ENCODE results near the gene TH.

TH gene

DNA sequence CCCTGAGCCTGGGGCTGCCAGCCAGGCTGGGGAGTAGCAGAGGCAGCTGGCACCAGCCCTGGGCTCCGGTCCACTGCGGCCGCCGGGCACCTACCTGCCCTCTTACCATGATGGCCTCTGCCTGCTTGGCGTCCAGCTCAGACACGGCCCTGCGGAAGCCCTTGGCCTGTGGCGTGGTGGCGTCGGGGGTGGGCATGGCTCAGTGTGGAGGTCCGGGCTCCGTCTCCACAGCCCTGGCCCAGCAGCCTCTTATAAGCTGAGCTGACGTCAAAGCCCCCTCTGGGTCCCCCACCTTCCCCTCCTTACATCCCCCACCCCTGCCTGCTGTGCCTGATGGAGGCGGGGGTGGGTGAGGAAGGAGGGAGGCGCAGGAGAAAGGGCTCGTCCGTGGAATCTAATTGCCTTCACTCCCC, at the start of gene TH:
TH (minus strand) TSS at position 225 of the 413 bp plus-strand sequence; CDS start at position 196, 29 bp downstream.
- no peak for DNase-seq (ENCODE audit: low read depth in 3 of 3)

DNA sequence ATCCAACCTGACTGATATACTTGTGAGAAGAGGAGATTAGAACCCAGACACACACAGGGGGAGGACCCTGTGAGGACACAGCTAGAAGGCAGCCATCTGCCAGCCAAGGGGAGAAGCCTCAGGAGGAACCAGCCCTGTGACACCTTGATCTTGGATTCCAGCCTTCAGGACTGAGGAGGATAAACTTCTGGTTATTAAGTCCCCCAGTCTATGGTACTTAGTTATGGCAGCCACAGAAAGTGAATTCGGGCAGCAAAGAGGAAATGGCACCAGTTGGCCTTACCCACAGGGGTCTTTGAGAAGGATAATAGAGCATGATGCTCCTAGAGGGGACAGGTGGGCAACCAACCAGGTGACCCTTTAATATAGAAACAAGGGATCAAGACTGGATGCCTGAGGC, 49.4 kb upstream of the TH start:
- DNase-seq (ENCODE audit: low read depth in 3 of 3): no peak

DNA sequence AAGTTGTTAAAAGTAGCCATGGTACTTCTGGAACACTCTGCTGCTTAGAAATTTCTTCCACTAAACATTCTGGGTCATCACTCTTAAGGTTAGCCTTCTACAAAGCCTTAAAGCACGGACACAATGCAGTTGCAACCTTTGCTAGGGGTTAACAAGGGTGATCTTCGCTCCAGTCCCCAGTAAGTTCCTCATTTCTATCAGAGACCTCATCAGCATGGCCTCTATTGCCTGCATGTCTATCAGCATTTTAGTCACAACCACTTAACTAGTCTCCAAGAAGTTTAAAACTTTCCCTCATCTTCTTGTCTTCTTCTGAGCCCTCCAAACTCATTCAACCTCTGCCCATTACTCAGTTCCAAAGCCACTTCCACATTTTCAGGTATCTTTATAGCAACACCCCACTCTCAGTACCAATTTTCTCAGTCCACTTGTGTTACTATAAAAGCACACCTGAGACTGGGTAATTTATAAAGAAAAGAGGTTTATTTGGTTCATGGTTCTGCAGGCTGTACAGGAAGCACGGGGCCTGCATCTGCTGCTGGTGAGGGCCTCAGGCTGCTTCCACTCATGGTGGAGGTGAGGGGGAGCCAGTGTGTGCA, 48.7 kb upstream of the TH start:
- DNase-seq (ENCODE audit: low read depth in 3 of 3): no peak

DNA sequence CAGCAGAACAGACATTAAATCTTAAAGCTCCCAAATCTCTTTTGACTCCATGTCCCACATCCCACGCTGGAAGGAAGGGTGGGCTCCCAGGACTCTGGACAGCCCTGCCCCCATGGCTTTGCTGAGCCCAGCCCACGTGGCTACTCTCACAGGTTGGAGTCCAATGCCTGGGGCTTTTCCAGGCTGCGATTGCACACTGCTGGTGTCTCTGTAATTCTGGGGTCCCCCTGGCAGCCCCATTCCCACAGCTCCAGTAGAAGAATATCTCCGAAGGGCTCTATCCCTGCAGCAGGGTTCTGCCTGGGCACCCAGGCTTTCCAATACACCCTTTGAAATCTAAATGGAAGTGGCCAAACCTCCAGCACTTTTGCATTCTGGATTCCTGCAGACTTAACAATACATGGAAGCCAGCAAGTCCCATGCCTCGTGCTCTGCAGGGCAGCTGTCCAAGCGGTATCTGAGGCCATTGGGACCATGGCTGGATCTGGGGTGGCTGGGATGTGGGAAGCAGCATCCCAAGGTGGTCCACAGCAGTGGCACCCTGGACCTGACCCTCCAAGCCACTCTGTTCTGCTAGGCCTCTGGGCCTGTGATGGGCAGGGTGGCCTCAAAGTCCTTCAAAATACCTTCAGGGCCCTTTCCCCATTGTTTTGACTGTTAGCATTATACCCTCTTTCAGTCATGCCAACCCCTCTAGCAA, 47.9 kb upstream of the TH start:
- DNase-seq (ENCODE audit: low read depth in 3 of 3): no peak

DNA sequence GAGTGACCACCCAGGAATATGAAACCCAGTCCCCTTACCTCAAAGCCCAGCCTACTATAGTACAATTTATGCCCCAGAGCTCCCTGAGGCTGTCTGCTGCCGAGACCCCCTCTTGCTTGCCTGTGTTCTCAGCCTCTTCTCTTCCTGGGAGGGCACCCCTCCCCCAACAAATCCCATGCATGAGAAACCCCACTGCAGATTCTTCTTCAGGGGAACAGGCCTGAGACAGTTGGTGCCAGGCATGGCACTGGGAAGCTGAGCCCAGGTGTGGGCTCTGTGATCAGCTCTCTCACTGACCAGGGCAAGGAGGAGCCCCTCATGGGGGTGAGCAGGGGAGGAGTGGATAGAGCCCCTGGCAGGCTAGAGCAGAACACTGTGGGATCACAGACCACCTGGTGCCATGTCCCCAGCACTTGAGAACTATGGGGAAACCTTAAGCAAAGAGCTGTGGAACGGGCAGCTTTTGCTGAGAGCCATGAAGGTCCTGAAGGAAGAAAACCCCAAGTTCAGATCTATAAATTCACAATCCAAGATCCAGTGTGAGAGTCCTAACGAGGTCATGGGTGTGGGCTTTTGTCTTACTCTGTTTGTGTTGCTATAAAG, 46.5 kb upstream of the TH start:
- no peak for DNase-seq (ENCODE audit: low read depth in 3 of 3)

DNA sequence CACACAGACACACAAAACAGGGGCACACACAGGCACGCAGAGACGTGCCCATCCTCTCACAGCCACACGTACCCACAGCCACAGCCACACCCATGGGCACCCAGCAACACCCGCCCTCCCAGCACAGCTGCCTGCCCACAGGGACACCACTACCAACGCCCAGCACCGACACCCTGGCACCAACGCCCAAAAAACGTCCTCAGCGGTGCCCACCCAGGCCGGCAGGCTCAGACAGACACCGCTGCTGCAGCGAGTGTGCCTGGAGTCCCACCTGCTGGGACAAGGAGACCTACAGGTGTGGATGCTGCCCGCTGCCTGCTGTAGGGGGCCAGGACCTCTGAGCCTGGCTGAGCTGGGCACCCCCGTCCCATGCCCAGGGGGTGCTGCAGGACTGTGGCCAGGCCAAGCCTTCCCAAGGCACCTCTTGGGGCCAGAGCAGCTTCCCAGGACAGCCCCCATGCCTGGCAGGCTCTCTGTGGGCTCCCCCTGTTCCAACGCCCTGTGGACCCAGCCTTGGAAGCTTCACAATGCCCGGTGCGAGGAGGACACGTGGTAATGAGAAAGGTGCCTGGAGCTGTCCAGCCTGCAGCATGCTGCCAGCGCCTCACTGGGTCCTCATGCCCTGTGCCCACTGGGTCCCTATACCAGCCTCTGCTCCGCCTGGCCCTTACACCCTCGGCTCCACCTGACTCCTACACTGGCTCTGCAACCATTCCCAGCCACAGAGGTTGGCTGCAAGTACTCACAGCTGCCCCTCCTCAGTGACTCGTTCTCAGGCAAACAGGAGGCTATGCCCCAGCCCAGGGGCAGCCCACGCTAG, 45.8 kb upstream of the TH start:
- DNase-seq (ENCODE audit: low read depth in 3 of 3): no peak

DNA sequence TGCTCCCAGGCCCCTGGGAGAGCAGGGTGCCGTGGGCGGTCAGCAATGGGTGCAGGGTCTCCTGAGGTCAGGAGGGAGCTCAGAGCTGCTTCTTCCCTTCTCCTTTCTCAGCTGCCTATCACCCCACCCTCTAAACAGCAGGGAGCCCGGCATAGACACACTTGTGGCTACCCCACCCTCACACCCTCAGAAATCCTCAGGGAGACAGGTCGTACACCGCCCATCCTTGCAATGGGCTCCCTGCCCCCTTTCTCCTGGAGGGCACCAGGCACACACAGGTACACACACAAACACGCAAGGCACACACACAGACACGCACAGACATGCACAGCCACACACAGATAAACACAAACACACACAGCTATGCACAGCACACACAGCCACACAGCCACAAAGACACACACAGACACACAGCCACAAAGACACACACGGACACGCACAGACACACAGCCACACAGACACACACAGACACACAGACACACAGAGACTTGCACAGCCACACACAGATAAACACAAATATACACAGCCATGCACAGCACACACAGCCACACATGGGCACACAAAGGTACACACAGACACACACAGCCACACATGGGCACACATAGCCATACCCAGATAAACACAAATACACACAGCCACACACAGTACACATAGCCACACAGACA, 44.9 kb upstream of the TH start:
- no peak for DNase-seq (ENCODE audit: low read depth in 3 of 3)

DNA sequence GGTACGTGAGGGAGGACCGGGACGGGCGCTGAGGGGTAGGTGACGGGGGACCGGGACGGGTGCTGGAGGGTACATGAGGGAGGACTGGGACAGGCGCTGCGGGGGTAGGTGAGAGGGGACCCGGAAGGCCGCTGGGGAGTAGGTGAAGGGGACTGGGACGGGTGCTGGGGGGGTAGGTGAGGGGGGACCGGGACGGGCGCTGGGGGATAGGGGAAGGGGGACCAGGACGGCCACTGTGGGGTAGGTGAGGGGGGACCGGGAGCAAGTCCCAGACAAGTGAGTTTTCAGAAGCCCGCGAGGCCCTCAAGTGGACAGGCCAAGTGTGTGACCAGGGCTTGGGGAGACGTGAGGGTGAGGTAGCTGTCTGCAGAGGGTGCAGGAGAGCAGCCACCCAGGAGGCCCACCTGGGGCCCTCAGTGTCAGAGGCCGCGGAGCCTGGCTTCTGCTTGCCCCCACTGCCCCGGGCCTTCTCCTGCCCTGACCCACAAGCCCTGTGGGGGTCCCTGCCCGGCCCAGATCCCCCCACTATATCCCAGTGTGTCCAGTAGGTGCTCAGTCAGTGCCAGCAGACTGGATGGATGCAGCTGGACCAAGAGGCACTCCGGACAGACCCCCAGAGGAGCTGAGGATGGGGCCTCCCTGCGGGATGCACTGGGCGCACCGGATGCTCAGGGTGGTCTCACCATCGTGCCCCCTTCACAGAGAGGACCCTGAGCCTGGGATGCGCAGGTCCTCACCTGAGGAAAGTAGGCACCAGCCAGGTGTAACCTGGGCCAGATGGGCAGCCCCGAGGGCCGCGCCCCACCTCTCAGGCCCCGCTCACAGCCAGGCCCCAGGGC, 44.2 kb upstream of the TH start:
- DNase-seq (ENCODE audit: low read depth in 3 of 3): no peak

DNA sequence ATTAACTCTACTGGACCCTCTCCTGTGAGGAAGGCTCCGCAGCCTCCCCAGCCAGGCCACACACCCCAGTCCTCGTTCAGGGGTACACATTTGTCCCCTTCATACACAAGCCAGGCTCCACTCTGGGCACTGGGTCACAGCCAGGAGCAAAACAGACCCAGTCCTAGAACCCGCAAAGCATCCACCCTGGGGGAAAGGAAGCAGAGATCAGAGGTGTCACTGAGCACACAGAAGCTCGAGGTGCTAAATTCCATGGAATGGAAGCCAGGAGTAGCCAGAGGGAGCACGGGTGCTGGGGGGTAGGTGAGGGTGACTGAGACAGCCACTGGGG, 43.6 kb upstream of the TH start:
- no peak for DNase-seq (ENCODE audit: low read depth in 3 of 3)

DNA sequence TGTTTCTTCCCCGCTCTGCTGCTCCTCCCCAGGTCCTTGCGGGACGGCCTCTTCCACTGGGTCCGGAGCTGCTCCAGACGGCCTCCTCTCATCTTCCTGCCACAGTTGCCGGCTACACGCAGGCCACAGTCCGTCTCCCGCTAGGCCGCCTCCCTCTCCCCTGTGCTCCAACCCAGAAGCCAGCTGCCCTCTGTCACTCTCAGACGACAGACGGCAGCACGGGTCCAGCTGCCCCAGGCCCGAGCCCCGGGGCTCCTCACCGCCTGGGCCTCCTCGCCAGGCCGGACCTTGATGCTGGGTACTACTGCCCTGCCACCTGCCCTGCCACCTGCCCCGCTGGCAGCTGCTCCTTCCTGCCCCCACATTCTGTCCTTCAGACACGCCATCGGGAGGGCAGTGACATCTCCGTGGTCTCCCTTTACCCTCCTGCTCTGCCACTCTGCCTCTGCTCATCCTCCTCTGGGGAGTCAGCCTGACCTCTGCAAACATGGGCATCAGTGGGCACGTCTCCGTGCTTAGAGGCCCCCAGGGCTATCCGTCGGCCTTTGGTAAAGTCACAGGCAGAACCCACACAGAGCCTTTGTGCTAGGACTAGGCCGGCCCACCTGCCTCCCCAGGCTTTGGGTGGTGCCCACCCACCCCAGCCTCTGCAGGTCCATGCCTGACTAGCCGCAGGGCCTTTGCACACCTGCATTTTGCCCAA, 43.1 kb upstream of the TH start:
- no peak for DNase-seq (ENCODE audit: low read depth in 3 of 3)

DNA sequence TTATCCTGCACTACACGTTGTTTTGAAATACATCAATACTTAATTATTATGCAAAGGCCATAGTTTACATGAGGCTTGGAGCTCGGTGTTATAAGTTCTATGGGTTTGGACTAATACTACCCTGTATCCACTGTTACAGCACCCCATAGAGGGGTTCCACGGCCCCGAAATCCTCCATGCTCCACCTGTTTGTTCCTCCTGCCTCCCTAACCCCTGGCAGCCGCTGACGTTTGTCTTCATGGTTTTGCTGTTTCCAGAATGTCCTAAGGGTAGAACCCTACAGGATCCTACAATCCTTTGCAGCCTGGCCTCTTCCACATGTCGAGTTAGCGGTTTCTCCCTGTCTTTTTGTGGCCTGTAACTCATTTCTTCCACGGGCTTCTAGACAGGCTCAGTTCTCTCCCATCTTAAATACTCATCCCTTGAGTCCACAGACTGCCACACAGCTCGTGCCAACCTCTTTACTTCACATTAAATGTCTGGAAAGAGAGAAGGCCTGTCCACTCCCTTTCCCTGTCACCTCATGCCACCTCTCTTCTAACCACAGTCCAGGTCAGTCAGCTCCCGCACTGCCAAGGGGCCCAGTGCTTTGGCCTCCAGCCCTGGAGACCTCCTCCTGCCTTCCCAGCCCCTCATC, 42.4 kb upstream of the TH start:
- no peak for DNase-seq (ENCODE audit: low read depth in 3 of 3)

DNA sequence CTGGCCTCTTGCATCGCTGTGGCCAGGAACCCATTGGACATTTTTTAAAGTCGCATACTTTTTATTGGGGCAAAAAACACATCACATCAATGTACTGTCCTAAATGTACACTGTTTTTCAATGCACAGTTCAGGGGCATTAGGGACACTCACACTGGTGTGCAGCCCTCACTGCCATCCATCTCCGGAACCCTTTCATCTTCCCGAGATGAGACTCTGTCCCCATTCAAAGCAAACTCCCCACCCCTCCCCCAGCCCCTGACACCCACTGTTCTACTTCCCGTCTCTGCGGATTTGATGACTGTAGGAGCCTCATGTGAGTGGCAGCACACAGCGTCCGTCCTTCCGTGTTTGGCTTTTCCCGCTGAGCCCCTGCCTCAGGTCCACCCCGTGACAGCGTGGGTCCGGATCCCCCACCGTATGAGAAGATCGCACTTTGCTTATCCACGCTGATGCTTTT, 41.8 kb upstream of the TH start:
- DNase-seq (ENCODE audit: low read depth in 3 of 3): peak; percentile 8 to 40 (median 11)

DNA sequence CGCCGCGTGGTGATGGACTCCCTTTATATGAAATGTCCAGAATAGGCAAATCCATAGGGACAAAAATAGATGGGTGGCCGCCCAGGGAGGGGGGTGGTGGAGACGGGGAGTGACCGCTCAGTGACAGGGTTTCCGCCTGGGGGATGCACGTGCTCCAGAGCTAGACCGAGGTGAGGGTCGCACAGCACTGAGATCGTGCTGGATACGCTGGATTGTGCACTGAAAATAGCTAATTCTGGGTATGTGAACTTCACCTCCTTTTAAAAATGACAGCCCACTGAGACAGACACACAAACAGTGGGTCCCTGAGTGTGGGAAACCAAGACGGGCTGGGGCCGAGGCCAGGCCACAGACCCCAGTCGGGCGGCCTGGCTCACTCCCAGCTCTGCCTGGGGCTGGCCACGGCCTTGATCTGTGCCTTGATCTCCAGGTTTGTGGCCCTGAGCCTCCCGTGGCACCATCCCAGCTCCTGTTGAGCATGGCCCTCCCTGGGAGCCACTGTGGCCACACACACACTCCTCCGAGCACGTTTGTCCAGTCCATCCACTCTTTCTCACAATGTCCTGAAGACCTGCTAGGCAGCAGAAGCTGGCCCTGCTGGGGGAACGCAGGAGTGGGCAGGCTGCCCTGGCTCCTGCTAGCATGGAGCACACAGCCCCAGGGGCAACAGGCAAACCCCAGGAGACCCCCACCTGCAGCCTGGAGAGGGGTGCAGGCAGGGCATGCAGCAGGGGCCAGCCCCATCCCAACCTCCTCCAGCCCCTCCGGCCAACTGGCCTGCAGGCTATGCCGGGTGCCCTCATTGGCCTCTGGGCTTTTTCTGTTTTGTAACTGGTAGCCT, 41.0 kb upstream of the TH start:
- no peak for DNase-seq (ENCODE audit: low read depth in 3 of 3)

DNA sequence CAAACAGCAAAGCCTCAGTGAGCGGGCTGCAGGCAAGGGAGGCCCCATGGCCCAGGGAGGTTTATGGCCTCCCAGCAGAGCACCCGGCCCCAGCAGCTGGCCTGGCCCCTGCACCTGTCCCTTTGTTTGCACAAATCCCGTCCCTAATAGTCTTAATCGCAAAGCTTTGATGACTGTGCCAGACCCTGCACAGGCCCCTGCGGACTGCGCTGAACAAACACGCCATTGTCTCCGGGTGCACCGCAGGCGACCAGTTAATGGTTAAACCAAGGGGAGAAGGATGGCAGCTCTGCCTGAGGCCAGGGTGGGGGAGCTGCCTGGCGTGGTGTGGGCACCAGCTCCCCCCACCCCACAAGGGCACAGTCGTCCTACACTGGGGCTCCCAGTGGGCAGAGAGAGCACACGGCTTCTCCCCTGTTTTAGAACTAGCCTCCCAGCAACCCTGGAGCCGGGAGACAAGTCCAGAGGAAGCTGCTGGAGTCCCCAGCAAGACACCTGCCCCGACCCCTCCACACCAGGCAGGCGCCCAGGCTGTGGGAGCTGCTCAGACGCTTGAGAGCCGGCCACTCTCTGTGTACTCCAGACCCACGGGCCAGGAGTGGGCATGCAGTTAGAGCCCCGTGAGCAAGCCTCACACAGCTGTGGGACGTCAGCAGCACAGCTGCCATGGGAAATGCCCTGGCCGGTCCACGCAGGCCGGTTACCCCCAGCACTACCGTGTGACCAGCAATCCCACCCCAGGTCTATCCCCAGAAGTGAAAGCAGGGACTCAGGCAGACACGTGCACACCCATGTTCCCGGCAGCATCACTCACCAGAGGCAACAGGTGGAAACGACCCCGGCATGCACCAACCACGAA, 39.7 kb upstream of the TH start:
- DNase-seq (ENCODE audit: low read depth in 3 of 3): no peak

DNA sequence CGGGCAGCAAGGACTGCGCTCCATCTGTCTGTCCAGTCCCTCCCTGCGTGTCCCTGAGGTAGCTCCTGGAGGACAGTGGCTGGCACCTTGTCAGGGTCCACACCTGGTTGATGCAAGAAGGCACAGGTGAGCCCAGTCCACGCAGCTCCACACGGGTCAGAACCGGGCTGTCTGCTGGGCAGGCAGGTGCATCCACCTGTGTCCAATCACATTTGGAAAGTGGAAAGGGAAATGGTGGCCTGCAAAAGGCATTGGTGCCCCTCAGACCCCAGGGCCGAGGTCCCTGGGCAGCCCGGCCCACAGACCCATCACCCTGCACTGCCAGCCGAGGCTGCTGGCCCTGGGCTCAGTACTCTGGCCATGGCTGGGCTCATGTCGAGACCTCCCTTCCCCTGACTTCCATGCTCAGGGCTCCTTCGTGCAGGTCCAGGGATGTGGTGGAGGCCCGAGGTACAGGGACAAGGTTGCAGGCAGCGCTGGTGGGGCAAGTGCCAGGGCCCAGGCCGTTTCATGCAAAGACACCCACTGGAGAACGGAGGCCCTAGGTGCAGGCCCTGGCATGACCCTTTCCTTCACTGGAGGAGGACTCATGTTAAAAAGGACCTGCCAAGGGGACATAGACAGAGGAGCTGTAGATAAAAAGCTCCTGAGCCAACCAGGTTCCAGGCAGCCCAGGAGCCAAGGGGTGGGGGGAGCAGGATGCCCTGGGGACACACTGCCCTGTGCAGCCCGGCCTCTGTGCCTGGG, 38.9 kb upstream of the TH start:
- no peak for DNase-seq (ENCODE audit: low read depth in 3 of 3)

DNA sequence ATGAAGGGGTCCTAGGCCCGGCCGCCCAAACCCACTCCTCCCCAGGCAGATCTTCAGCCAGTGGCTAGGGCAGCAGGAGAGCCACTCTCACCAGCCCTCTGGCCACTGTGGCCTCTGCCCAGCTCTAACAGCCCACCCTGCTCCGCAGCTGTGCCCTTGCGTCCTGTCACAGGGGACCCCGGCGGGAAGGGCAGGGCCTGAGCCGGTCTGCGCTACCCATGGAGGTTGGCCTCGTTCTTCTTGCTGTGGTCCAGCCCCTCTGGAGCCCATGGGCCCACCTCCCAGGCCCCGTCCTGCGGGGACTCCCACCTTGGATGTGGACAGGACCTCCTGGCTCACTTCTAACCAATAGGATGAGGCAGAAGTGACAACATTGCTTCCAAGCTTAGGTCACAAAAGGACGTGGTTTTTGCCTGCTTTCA, 38.3 kb upstream of the TH start:
- DNase-seq (ENCODE audit: low read depth in 3 of 3): no peak

DNA sequence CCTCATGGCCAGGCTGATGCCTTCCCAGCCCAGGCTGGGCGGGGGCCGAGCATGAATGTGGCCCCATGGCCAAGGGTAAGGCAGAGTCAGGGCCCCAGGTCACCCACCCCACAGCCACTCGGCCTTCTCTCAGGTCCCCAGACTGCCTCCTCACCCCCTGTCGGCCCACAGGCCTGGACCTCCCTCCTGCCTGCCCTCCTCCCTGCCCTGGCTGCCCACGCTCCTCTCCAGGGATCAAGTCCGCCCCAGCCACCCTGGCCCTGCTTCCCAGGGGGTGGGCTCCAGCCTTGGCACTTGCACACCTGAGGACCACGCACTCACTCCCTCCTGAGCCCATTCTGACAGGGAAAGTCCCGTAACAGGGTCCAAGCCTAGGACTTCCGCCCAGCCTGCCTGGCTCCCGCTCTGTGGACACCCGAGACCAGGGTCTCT, 37.8 kb upstream of the TH start:
- no peak for DNase-seq (ENCODE audit: low read depth in 3 of 3)

Data from stimulated activated CD4-positive, alpha-beta T cell treated with anti-CD3 and anti-CD28 coated beads, TNF-alpha, amount 100 ng/mL, for 48 hours (primary cell).